Activated naive CD8-positive, alpha-beta T cell treated with anti-CD3 and anti-CD28 coated beads, Interleukin-2, amount 50 U/mL, for 24 hours (primary cell): ENCODE results near the gene GABPA.
A peak's percentile ranks its signal among the peaks of the same experiment; 100 is the strongest.
"Not testable (repeated sequence)": the region's sequence is repeated elsewhere in the genome, so short reads cannot be mapped to it uniquely, and the experiment has no call there.

ENCODE experiments used
- ATAC-seq: fragments of 150-1000 bp; cut with Tn5 transposase; one replicate; pipeline ENCODE4 v1.10.0; 2021
- DNase-seq: peaks from one replicate; pipeline ENCODE4 v3.0.0; 2021
- H3K27ac Mint-ChIP-seq: one replicate; pipeline ENCODE4 v1.8.0; 2021; ENCODE audit warnings: mild to moderate bottlenecking, mixed read lengths
- H3K27me3 Mint-ChIP-seq: one replicate; pipeline ENCODE4 v1.8.0; 2021; ENCODE audit warnings: mixed read lengths
- H3K36me3 Mint-ChIP-seq: one replicate; pipeline ENCODE4 v1.8.0; 2021; ENCODE audit warnings: low read depth, mixed read lengths
- H3K4me1 Mint-ChIP-seq: one replicate; pipeline ENCODE4 v1.8.0; 2021; ENCODE audit warnings: mixed read lengths
- H3K4me3 Mint-ChIP-seq: one replicate; pipeline ENCODE4 v1.8.0; 2021; ENCODE audit warnings: mild to moderate bottlenecking, moderate library complexity, mixed read lengths
- H3K9me3 Mint-ChIP-seq: one replicate; pipeline ENCODE4 v1.8.0; 2021; ENCODE audit warnings: mixed read lengths

Gene GABPA

DNA sequence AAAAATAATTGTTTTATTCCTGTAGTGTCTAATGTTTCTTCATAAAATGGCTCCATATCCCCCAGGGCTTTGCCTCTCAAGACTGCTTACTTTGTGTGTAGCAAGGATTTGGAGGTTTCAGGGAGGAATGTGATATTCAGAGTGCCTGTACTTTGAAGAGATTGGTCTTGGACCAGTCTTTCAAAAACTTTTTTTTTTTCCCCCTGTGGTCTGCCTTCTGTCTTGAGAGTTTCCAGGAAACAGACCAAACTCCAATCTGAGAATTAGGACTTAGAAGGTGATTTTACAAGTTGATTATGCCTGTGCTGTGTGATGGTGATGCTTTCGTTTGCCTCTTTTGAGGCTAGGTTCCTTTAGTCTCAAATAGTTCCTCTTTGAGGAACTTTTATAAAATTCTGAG, 25.9 kb downstream of the GABPA start:
- Mint-ChIP-seq H3K4me1 (peaks cover 18% of the 10 kb centered on the region), H3K36me3 (peaks cover 47% of the 10 kb centered on the region), H3K9me3 (no peaks in the 10 kb centered on the region), H3K27ac (peak overlapping the region; percentile 19), H3K4me3 (no peak overlapping the region), H3K27me3 (no peaks in the 10 kb centered on the region)
- ATAC-seq (no peak), DNase-seq (no peak)

DNA sequence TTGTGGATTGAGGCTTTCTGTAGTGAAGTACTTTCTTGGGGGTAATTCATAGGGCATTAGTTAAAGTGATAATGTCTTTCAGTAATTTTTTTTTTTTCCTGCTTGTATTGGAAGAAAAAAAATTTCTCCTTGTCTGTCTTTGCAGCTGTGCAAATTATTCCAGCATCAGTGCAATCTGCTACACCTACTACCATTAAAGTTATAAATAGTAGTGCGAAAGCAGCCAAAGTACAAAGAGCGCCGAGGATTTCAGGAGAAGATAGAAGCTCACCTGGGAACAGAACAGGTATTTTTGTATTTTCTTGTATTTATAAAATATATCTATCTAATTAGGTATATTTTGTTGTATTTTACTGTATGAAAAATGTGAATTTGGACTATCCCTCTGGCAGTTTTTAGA, 29.3 kb downstream of the GABPA start:
- no peak overlapping the region for H3K27ac Mint-ChIP-seq
- H3K9me3 Mint-ChIP-seq: no peaks in the 10 kb centered on the region
- H3K4me3 Mint-ChIP-seq: no peak overlapping the region
- DNase-seq: no peak
- peaks cover 8% of the 10 kb centered on the region for H3K4me1 Mint-ChIP-seq
- H3K27me3 Mint-ChIP-seq: no peaks in the 10 kb centered on the region
- ATAC-seq: no peak
- H3K36me3 Mint-ChIP-seq: peaks cover 37% of the 10 kb centered on the region

DNA sequence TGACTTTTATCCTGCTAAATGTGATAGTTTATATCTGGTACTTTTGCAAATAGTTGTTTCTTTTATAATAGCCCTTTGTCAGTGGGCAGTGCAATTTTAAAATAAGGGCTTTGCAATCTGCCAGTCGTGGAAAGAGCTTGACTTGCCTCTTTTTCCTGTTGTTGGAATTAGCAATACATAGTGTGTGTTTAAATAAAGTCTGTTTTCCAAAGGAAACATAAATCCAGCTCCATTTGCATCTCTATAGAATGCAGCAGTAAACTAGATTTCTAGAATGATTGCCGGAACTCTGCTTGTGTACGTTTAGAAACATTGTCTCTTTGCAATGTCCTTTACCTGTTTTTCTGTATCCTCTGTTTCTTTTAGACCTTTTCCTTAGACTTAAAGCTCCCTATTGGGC, 33.1 kb downstream of the GABPA start:
- peaks cover 26% of the 10 kb centered on the region for H3K36me3 Mint-ChIP-seq

DNA sequence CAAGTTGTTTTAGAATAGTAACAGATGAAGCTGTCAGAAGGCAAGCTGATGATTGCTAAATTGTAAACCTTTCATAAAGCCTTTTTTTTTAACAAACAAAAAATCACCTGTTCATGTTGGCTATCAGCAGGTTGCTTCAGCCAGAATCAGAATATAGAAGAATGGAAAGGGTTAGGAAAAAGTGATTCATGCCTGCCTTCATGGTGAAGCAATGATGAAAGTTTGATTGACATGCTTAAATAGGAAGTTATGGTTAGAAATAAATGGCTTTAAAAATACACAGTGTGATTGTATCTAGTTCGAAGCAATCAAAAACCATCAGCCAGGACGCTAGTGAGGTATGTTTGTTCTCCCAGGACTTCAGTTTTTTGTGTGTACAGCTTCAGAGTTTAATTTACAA, 37.9 kb downstream of the GABPA start:
- Mint-ChIP-seq H3K36me3 (peaks cover 8% of the 10 kb centered on the region), H3K27me3 (no peaks in the 10 kb centered on the region), H3K27ac (peak overlapping the region; percentile 27), H3K4me3 (no peak overlapping the region), H3K9me3 (no peaks in the 10 kb centered on the region), H3K4me1 (peaks cover 11% of the 10 kb centered on the region)
- DNase-seq (no peak), ATAC-seq (peak; percentile 49)

More for the DNA sequence above, 33.1 kb downstream of the GABPA start:
- Mint-ChIP-seq H3K4me3 (no peak overlapping the region), H3K27ac (no peak overlapping the region), H3K4me1 (peaks cover 9% of the 10 kb centered on the region), H3K27me3 (no peaks in the 10 kb centered on the region), H3K9me3 (no peaks in the 10 kb centered on the region)
- no peak for DNase-seq
- ATAC-seq: no peak

DNA sequence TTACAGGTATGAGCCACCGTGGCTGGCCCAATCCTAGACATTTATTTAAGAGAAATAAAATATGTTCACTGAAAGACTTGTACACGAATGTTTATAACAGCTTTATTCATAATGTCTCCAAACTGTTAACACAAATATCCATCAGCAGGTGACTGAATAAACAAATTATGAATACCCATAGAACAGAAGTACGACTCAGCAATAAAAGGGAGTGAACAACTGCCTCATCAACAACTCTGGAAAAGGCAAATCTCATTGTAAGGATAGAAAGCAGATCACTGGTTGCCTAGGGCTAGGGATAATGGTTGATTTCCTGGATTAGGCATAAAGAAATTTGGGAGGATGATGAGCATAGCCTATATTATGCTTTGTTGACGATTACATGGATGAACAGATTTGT, 41.7 kb downstream of the GABPA start:
- ATAC-seq: no peak

DNA sequence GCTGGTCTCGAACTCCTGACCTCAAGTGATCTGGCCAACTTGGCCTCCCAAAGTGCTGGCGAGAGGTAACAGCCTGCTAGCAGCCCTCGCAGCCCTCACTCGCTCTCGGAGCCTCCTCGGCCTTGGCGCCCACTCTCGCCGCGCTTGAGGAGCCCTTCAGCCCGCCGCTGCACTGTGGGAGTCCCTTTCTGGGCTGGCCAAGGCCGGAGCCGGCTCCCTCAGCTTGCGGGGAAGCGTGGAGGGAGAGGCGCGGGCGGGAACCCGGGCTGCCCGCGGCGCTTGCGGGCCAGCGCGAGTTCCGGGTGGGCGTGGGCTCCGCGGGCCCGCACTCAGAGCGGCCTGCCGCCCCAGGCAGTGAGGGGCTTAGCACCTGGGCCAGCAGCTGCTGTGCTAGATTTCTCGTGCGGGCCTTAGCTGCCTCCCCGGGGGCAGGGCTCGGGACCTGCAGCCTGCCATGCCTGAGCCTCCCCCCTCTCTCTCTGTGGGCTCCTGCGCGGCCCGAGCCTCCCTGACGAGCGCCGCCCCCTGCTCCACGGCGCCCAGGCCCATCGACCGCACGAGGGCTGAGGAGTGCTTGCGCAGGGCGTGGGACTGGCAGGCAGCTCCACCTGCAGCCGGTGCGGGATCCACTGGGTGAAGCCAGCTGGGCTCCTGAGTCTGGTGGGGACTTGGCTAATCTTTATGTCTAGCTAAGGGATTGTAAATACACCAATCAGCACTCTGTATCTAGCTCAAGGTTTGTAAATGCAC, 43.5 kb downstream of the GABPA start:
- not testable (repeated sequence) for H3K4me1 Mint-ChIP-seq

More for the DNA sequence above, 41.7 kb downstream of the GABPA start:
- Mint-ChIP-seq H3K4me1 (peaks cover 11% of the 10 kb centered on the region), H3K36me3 (peaks cover 2% of the 10 kb centered on the region), H3K4me3 (no peak overlapping the region), H3K27me3 (no peaks in the 10 kb centered on the region), H3K9me3 (no peaks in the 10 kb centered on the region), H3K27ac (no peak overlapping the region)
- DNase-seq: no peak

DNA sequence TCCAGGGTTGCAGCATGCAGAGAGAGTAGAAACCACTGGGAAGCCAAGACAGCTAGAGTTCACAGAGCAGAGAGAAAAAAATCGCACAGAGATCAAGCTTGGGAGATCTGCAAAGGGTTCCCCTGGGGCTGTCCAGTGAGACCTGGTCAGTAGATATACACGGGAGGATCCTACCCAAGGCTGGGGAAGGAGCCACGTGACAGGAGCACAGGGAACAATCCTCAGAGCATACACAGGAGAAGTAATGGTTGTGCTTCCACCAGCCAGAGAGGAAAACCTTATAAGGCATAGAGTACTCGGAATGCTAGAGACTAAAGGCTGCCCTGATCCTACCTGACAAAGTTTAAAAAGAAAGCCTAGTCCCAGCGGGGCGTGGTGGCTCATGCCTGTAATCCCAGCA, 53.9 kb downstream of the GABPA start:
- H3K36me3 Mint-ChIP-seq: peaks cover 3% of the 10 kb centered on the region
- ATAC-seq: no peak
- no peak for DNase-seq
- H3K27me3 Mint-ChIP-seq: peaks cover 9% of the 10 kb centered on the region
- no peak overlapping the region for H3K4me3 Mint-ChIP-seq
- H3K9me3 Mint-ChIP-seq: no peaks in the 10 kb centered on the region
- no peak overlapping the region for H3K27ac Mint-ChIP-seq
- peaks cover 14% of the 10 kb centered on the region for H3K4me1 Mint-ChIP-seq

More for the DNA sequence above, 43.5 kb downstream of the GABPA start:
- not testable (repeated sequence) for H3K27me3 Mint-ChIP-seq, H3K4me3 Mint-ChIP-seq, H3K27ac Mint-ChIP-seq, H3K36me3 Mint-ChIP-seq, DNase-seq, H3K9me3 Mint-ChIP-seq, ATAC-seq

DNA sequence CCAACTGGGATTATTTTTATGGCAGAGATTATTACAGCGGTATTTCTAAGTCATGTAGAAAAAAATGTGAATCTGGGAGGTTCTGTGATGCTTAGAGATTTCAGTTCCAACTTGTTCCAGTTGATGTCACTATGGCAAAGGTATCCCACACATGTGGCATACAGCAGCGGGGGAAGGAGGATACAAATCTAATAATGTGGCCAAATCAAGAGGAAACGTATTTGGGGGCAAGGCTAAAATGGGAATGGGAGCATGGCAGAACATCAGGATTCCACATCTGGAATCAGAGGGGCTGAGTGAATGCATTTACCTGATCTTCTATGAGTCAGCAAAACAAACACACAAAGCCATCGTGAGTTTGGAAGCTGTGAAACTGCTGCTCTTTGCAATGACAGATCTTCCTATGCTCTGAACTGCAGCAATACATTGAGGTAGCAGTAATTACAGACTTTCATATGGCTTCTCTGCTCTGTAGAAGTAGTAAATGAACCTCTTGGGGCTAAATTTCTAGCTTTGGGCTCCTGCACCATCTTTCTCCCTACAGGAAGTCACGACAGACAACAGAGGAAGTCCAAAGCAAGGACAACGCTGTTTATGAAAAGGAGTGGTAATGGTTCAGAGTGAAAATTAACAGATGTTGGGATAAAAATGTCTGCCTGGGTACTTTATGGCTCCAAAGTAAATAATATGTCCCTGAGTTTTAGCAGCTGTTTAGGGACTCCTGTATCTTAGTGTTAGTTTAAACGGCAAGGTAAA, 55.5 kb downstream of the GABPA start:
- peaks cover 14% of the 10 kb centered on the region for H3K4me1 Mint-ChIP-seq
- ATAC-seq (peak; percentile 77), DNase-seq (no peak)
- H3K4me3 Mint-ChIP-seq: peak overlapping the region; percentile 73
- H3K27ac Mint-ChIP-seq: peak overlapping the region; percentile 69
- no peaks in the 10 kb centered on the region for H3K9me3 Mint-ChIP-seq
- H3K36me3 Mint-ChIP-seq: peaks cover 3% of the 10 kb centered on the region
- H3K27me3 Mint-ChIP-seq: no peaks in the 10 kb centered on the region

DNA sequence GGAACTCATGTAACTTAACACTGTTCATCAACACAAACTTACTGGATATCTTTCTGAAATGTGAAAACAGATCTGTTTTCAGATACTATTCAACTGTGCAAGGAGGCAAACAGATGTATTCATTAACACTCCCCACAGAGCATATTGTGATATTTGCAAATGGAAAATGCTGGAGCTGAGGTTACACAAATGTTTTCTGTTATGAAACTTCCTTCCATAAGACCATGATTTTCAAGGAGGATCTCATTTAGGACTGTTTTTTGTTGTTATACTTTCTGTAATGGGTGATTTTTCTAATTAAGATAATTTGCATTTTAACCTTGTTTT, 56.1 kb downstream of the GABPA start:
- H3K4me3 Mint-ChIP-seq: peak overlapping the region; percentile 73
- no peaks in the 10 kb centered on the region for H3K27me3 Mint-ChIP-seq
- H3K9me3 Mint-ChIP-seq: no peaks in the 10 kb centered on the region
- no peak for ATAC-seq
- peaks cover 14% of the 10 kb centered on the region for H3K4me1 Mint-ChIP-seq
- DNase-seq: no peak
- H3K27ac Mint-ChIP-seq: peak overlapping the region; percentile 69
- peaks cover 3% of the 10 kb centered on the region for H3K36me3 Mint-ChIP-seq

DNA sequence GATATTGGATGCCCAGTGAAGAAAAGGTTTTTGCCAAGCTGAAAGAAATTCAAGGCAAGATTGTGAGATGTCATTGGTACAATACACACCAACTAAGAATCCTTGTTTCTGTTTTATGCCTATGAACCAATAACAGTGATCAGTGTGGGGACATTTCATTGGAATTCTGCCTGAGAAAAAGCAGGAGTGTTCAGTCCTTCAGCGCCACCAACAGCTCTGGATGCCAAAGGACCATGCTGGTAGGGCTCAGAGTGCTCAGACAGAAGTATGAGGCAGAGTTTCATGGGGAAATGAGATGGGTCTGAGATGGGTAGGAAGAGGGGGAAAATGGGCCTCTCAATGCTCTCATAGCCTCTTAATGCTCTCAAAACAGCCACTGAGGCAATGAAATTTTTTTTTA, 56.5 kb downstream of the GABPA start:
- Mint-ChIP-seq H3K36me3 (peaks cover 3% of the 10 kb centered on the region), H3K9me3 (no peaks in the 10 kb centered on the region), H3K27me3 (no peaks in the 10 kb centered on the region), H3K4me1 (peaks cover 14% of the 10 kb centered on the region), H3K4me3 (no peak overlapping the region), H3K27ac (no peak overlapping the region)
- DNase-seq (no peak), ATAC-seq (no peak)

DNA sequence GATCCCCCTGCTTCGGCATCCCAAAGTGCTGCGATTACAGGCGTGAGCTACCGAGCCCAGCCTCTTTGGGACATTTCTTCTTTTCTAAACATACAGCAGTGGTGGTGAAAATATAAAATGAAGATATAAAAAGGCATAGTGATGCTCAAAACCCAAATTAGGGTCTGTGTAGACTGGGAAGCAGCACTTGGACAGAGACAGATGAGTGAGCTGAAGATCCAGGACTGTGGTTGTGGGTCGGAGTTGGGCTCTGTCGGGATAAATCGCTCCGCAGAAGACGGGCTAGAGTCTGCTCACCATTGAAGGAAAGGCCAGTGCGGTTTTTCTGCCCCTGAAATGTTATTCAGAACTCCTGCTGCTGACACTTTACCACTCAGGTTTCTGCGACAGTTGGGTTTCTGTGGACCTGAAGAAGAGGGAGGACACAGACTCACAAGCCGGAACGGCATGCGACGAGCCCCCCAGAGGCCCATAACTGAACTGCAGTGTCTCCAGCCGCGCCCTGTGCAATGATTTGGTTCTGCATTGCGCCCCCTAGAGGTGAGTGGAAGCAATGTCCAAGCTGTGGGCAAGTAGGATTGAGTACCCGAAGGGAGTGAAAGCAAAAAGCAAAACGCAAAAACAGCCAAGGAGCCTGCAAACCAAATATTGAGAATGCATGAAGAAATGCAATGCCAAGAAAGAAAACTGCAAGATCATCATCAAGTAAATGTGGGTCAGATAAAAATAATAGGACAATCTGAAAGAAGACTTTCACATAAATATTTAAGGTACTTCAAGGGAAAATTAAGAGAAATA, 66.6 kb downstream of the GABPA start:
- Mint-ChIP-seq H3K36me3 (no peaks in the 10 kb centered on the region), H3K4me1 (peaks cover 8% of the 10 kb centered on the region), H3K4me3 (no peak overlapping the region), H3K9me3 (no peaks in the 10 kb centered on the region), H3K27ac (no peak overlapping the region), H3K27me3 (peaks cover 17% of the 10 kb centered on the region)
- DNase-seq (peak; percentile 91), ATAC-seq (peak; percentile 100)

DNA sequence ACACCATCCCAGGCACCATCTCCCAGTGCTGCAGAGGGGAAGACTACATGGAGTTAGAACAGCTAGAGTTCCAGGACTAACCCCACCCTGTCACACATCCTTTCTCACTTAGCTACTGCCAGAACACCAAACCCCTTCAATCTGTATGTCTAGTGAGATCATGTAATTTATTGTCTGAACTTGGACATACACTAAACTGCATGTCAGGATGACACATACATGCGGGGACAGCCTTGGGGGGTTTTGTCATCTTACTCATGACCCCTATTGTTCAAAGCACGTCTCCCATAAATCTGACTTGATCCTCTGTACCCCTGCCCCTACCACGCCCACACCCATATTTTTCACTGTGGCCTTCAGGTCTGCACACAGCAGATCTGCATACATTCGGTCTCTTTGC, 71.3 kb downstream of the GABPA start:
- Mint-ChIP-seq H3K27me3 (peaks cover 16% of the 10 kb centered on the region), H3K36me3 (no peaks in the 10 kb centered on the region), H3K4me1 (peaks cover 13% of the 10 kb centered on the region), H3K4me3 (no peak overlapping the region), H3K9me3 (no peaks in the 10 kb centered on the region), H3K27ac (no peak overlapping the region)
- DNase-seq (no peak), ATAC-seq (no peak)

DNA sequence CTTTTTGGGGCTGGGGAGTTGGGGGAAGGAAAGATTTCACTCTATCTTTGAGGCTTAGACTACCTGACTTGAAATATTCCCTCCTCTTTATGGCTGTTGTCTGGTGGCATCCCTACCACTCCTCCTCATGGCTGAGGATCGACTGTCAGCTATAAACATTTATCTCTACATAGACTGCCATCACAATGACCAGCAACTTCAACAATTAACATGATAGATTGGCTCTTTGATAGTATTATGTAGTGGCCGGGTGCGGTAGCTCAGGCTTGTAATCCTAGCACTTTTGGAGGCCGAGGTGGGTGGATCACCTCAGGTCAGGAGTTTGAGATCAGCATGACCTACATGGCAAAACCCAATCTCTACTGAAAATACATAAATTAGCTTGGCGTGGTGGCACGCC, 72.4 kb downstream of the GABPA start:
- no peak for DNase-seq
- peaks cover 10% of the 10 kb centered on the region for H3K27me3 Mint-ChIP-seq
- no peak overlapping the region for H3K4me3 Mint-ChIP-seq
- H3K27ac Mint-ChIP-seq: no peak overlapping the region
- no peaks in the 10 kb centered on the region for H3K9me3 Mint-ChIP-seq
- H3K36me3 Mint-ChIP-seq: no peaks in the 10 kb centered on the region
- H3K4me1 Mint-ChIP-seq: peaks cover 5% of the 10 kb centered on the region
- ATAC-seq: no peak

DNA sequence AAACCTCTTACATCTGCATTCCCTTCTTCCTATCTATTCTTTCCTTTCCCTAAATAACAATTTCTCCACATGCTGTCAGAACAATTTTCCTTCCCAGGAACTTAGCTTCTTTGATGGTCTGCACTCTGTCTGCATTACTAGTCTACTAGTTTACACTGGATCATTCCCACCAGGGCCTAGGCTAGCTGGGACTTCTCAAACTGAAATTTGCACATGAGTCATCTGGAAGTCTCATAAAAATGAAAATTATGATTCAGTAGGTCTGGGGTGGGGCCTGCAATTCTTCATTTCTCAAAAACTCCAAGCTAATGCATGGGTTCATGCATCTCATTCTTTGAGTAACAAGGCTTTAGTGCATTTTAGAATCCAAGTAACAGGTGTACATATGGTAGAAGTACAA, 74.2 kb downstream of the GABPA start:
- Mint-ChIP-seq H3K27me3 (peaks cover 6% of the 10 kb centered on the region), H3K4me1 (peaks cover 5% of the 10 kb centered on the region), H3K36me3 (no peaks in the 10 kb centered on the region), H3K4me3 (no peak overlapping the region), H3K27ac (no peak overlapping the region), H3K9me3 (no peaks in the 10 kb centered on the region)
- DNase-seq (no peak), ATAC-seq (peak; percentile 71)

DNA sequence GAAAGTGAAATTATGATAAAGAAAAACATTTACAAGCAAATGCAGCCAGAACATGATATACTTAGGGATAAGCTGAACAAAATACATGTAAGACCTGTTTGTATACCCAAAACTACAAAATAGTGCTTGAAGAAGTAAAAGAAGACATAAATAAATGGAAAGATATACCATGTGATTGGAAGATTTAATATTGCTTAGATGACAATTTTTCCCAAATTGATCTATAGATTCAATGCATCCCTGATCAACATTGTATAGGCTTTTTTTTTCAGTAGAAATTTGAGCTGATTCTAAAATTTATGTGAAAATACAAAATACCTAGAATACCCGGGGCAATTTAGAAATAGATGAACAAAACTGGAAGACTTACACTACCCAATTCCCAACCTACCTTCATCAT, 76.4 kb downstream of the GABPA start:
- H3K36me3 Mint-ChIP-seq: no peaks in the 10 kb centered on the region
- no peaks in the 10 kb centered on the region for H3K9me3 Mint-ChIP-seq
- peaks cover 5% of the 10 kb centered on the region for H3K4me1 Mint-ChIP-seq
- DNase-seq (no peak), ATAC-seq (no peak)
- no peak overlapping the region for H3K4me3 Mint-ChIP-seq
- H3K27ac Mint-ChIP-seq: no peak overlapping the region
- H3K27me3 Mint-ChIP-seq: peaks cover 3% of the 10 kb centered on the region
